Loucy (cell line): ENCODE results near the gene COX20.

Experiments used
- H2AFZ ChIP-seq: fragments of 200-600 bp; sonication (generic); 2 replicates; pipeline ENCODE4 v1.6.0; 2016; ENCODE audit warnings: antibody characterized with exemption, mild to moderate bottlenecking, low read length, moderate library complexity
- H3F3A ChIP-seq: fragments of 200-600 bp; 2 replicates; pipeline ENCODE4 v1.6.0; 2016; ENCODE audit warnings: antibody characterized with exemption, low read depth, mild to moderate bottlenecking
- H3K27me3 ChIP-seq: fragments of 200-600 bp; sonication (generic); 2 replicates; pipeline ENCODE4 v1.6.1; 2014; ENCODE audit warnings: low read length, mild to moderate bottlenecking; ENCODE audit not compliant: insufficient read depth, poor library complexity, severe bottlenecking
- H3K36me3 ChIP-seq: fragments of 200-600 bp; sonication (generic); 2 replicates; pipeline ENCODE4 v1.6.1; 2016; ENCODE audit warnings: low read length; ENCODE audit not compliant: insufficient read depth
- H3K4me1 ChIP-seq: fragments of 200-600 bp; sonication (generic); 2 replicates; pipeline ENCODE4 v1.5.1; 2014; ENCODE audit warnings: low read length, mild to moderate bottlenecking; ENCODE audit not compliant: insufficient read depth, poor library complexity, severe bottlenecking
- H3K4me2 ChIP-seq: fragments of 200-600 bp; sonication (generic); 2 replicates; pipeline ENCODE4 v1.6.0; 2014; ENCODE audit warnings: antibody characterized with exemption, low read length, low read depth, mild to moderate bottlenecking; ENCODE audit not compliant: poor library complexity, severe bottlenecking
- H3K4me3 ChIP-seq: fragments of 200-600 bp; sonication (generic); 2 replicates; pipeline ENCODE4 v1.5.1; 2014; ENCODE audit warnings: low read length, mild to moderate bottlenecking, mixed read lengths; ENCODE audit not compliant: poor library complexity, severe bottlenecking
- H3K79me2 ChIP-seq: fragments of 200-600 bp; sonication (generic); 2 replicates; pipeline ENCODE4 v1.6.1; 2014; ENCODE audit warnings: low read length; ENCODE audit not compliant: insufficient read depth
- H3K9ac ChIP-seq: fragments of 200-600 bp; sonication (generic); 2 replicates; pipeline ENCODE4 v1.6.0; 2014; ENCODE audit warnings: mild to moderate bottlenecking, low read depth, low read length, moderate library complexity; ENCODE audit not compliant: poor library complexity, severe bottlenecking
- H3K9me2 ChIP-seq: fragments of 200-600 bp; sonication (generic); replicated peaks from 2 replicates; pipeline ENCODE4 v1.6.1; 2016; ENCODE audit warnings: low read depth, low read length, mixed read lengths
- H3K9me3 ChIP-seq: fragments of 200-600 bp; sonication (generic); 2 replicates; pipeline ENCODE4 v1.6.1; 2014; ENCODE audit warnings: mild to moderate bottlenecking, antibody characterized with exemption, low read length, low read depth; ENCODE audit not compliant: insufficient read depth
- H4K20me1 ChIP-seq: fragments of 200-600 bp; sonication (generic); 2 replicates; pipeline ENCODE4 v1.6.0; 2014; ENCODE audit warnings: antibody characterized with exemption, low read length, mild to moderate bottlenecking; ENCODE audit not compliant: insufficient read depth, poor library complexity, severe bottlenecking
- CTCF ChIP-seq: fragments of 200-600 bp; sonication (generic); conservative IDR thresholded peaks from 2 replicates; pipeline ENCODE4 v1.5.1; 2014; ENCODE audit warnings: mild to moderate bottlenecking, antibody characterized with exemption, low read length
- EZH2phosphoT487 ChIP-seq: fragments of 200-600 bp; IDR thresholded peaks from 2 replicates; pipeline ENCODE4 v1.6.1; 2018; ENCODE audit warnings: antibody characterized with exemption, mild to moderate bottlenecking, moderate library complexity, borderline replicate concordance

Gene COX20

GRCh38 chr1:244868484-244869363 lies 33.3 kb downstream of the COX20 start:
- H3K79me2 ChIP-seq = peaks cover 15% of the 10 kb centered on the region
- no peak overlapping the region for H3K9ac ChIP-seq
- H3K4me2 ChIP-seq = no peak overlapping the region
- H3K4me3 ChIP-seq = no peak overlapping the region
- no peaks in the 10 kb centered on the region for H3K36me3 ChIP-seq
- H3K4me1 ChIP-seq = peaks cover 16% of the 10 kb centered on the region
- no peak overlapping the region for H2AFZ ChIP-seq
- H3K9me2 ChIP-seq = no peaks in the 10 kb centered on the region
- peaks cover 5% of the 10 kb centered on the region for H4K20me1 ChIP-seq
- no peaks in the 10 kb centered on the region for H3K9me3 ChIP-seq
- peaks cover 3% of the 10 kb centered on the region; the same call in 1 of the 2 replicates for H3F3A ChIP-seq
- H3K27me3 ChIP-seq = peaks cover 5% of the 10 kb centered on the region
- no peak for TF ChIP-seq CTCF
- no peak for TF ChIP-seq EZH2phosphoT487

GRCh38 chr1:244869364-244869827 lies 33.9 kb downstream of the COX20 start:
- peaks cover 9% of the 10 kb centered on the region; the same call in 1 of the 2 replicates for H3K79me2 ChIP-seq
- no peak for TF ChIP-seq EZH2phosphoT487
- no peak for TF ChIP-seq CTCF
- H2AFZ ChIP-seq = no peak overlapping the region
- peaks cover 3% of the 10 kb centered on the region; the same call in 1 of the 2 replicates for H3F3A ChIP-seq
- no peaks in the 10 kb centered on the region for H3K27me3 ChIP-seq
- H3K4me3 ChIP-seq = no peak overlapping the region
- H4K20me1 ChIP-seq = no peaks in the 10 kb centered on the region
- H3K9me2 ChIP-seq = no peaks in the 10 kb centered on the region
- H3K4me2 ChIP-seq = no peak overlapping the region
- H3K9ac ChIP-seq = no peak overlapping the region
- H3K4me1 ChIP-seq = peaks cover 16% of the 10 kb centered on the region
- no peaks in the 10 kb centered on the region for H3K36me3 ChIP-seq
- H3K9me3 ChIP-seq = no peaks in the 10 kb centered on the region

GRCh38 chr1:244869950-244870349 lies 34.5 kb downstream of the COX20 start:
- Histone ChIP-seq H4K20me1 (no peaks in the 10 kb centered on the region), H3K9me2 (no peaks in the 10 kb centered on the region), H2AFZ (no peak overlapping the region), H3K9ac (no peak overlapping the region), H3K27me3 (no peaks in the 10 kb centered on the region), H3K36me3 (no peaks in the 10 kb centered on the region), H3K9me3 (no peaks in the 10 kb centered on the region), H3K4me3 (no peak overlapping the region), H3K79me2 (peaks cover 9% of the 10 kb centered on the region; the same call in 1 of the 2 replicates), H3F3A (no peaks in the 10 kb centered on the region), H3K4me2 (no peak overlapping the region), H3K4me1 (peaks cover 16% of the 10 kb centered on the region)
- TF ChIP-seq CTCF (no peak), EZH2phosphoT487 (no peak)
